Mesenchymal stem cell (in vitro differentiated cells and primary cell): ENCODE data around the gene SLC5A9.

ENCODE experiments used
- DNase-seq: peaks from one replicate; pipeline ENCODE4 v3.0.0-alpha.2; 2013
- H2AFZ ChIP-seq: one replicate; pipeline ENCODE4 v1.6.1; 2013; ENCODE audit warnings: low read depth, mild to moderate bottlenecking, control low read depth, inconsistent platforms, low read length, moderate library complexity
- H2AK5ac ChIP-seq: 2 replicates; pipeline ENCODE4 v1.6.1; 2013; ENCODE audit warnings: low read length, moderate library complexity, mild to moderate bottlenecking, inconsistent platforms; ENCODE audit not compliant: severe bottlenecking
- H2BK120ac ChIP-seq: one replicate; pipeline ENCODE4 v1.6.1; 2013; ENCODE audit warnings: low read depth, mild to moderate bottlenecking, inconsistent platforms, low read length, moderate library complexity
- H2BK12ac ChIP-seq, 2 experiments: one replicate each; pipeline ENCODE4 v1.6.1; 2013; ENCODE audit warnings: inconsistent platforms in 2 of 2, low read length in 2 of 2, mild to moderate bottlenecking in 2 of 2, moderate library complexity in 2 of 2, control low read depth in 1 of 2
- H2BK15ac ChIP-seq: one replicate; pipeline ENCODE4 v1.6.1; 2013; ENCODE audit warnings: mild to moderate bottlenecking, low read depth, inconsistent platforms; ENCODE audit not compliant: poor library complexity, severe bottlenecking
- H2BK5ac ChIP-seq: 2 replicates; pipeline ENCODE4 v1.6.1; 2013; ENCODE audit warnings: low read depth, mild to moderate bottlenecking, low read length, control low read depth, inconsistent platforms; ENCODE audit not compliant: poor library complexity, severe bottlenecking
- H3K14ac ChIP-seq, 2 experiments: one replicate each; pipeline ENCODE4 v1.6.1; 2013; ENCODE audit warnings: inconsistent platforms in 2 of 2, low read length in 2 of 2, control low read depth in 1 of 2, mild to moderate bottlenecking in 1 of 2, moderate library complexity in 1 of 2
- H3K18ac ChIP-seq, 2 experiments: one replicate each; pipeline ENCODE4 v1.6.1; 2013; ENCODE audit warnings: inconsistent platforms in 2 of 2, low read length in 2 of 2, control low read depth in 1 of 2, low read depth in 1 of 2, mild to moderate bottlenecking in 1 of 2
- H3K23ac ChIP-seq, 2 experiments: one replicate each; pipeline ENCODE4 v1.6.1; 2013; ENCODE audit warnings: inconsistent platforms in 2 of 2, low read length in 2 of 2, mild to moderate bottlenecking in 2 of 2, moderate library complexity in 2 of 2, control low read depth in 1 of 2
- H3K27ac ChIP-seq: 2 replicates; pipeline ENCODE4 v1.5.1; 2013; ENCODE audit warnings: mild to moderate bottlenecking, moderate library complexity, low read length, control low read depth, inconsistent platforms; ENCODE audit not compliant: poor library complexity, severe bottlenecking
- H3K27me3 ChIP-seq, 2 experiments: 2 replicates each; pipeline versions ENCODE4 v1.6.1 to v1.7.0; 2013; ENCODE audit warnings: low read length in 2 of 2, mild to moderate bottlenecking in 2 of 2, moderate library complexity in 2 of 2, control low read depth in 1 of 2, inconsistent platforms in 1 of 2; ENCODE audit not compliant: control insufficient read depth in 1 of 2, insufficient read depth in 1 of 2
- H3K36me3 ChIP-seq, 2 experiments: 2 replicates each; pipeline versions ENCODE4 v1.6.1 to v1.7.0; 2013; ENCODE audit warnings: low read length in 2 of 2, control low read depth in 1 of 2, inconsistent platforms in 1 of 2, low read depth in 1 of 2, mild to moderate bottlenecking in 1 of 2; ENCODE audit not compliant: insufficient read depth in 2 of 2, control insufficient read depth in 1 of 2
- H3K4ac ChIP-seq, 2 experiments: one replicate each; pipeline ENCODE4 v1.6.1; 2013; ENCODE audit warnings: inconsistent platforms in 2 of 2, low read length in 2 of 2, mild to moderate bottlenecking in 2 of 2, moderate library complexity in 2 of 2, control low read depth in 1 of 2, low read depth in 1 of 2
- H3K4me1 ChIP-seq: 2 replicates; pipeline ENCODE4 v1.6.1; 2013; ENCODE audit warnings: low read depth, low read length, control low read depth; ENCODE audit not compliant: control insufficient read depth, insufficient read depth
- H3K4me2 ChIP-seq: 2 replicates; pipeline ENCODE4 v1.6.1; 2013; ENCODE audit warnings: low read length, mild to moderate bottlenecking, inconsistent platforms; ENCODE audit not compliant: poor library complexity, severe bottlenecking
- H3K4me3 ChIP-seq, 2 experiments: 2 replicates each; pipeline versions ENCODE4 v1.5.1 to v1.7.0; 2013; ENCODE audit warnings: low read length in 2 of 2, mild to moderate bottlenecking in 2 of 2, control low read depth in 1 of 2, low read depth in 1 of 2; ENCODE audit not compliant: insufficient read depth in 1 of 2
- H3K79me1 ChIP-seq: replicated peaks from 2 replicates; pipeline ENCODE4 v1.6.1; 2013; ENCODE audit warnings: mild to moderate bottlenecking, control low read depth, low read length, inconsistent platforms; ENCODE audit not compliant: poor library complexity, severe bottlenecking
- H3K9ac ChIP-seq: 2 replicates; pipeline ENCODE4 v1.7.0; 2013; ENCODE audit warnings: mild to moderate bottlenecking, low read length, moderate library complexity
- H3K9me3 ChIP-seq: 2 replicates; pipeline ENCODE4 v1.7.0; 2013; ENCODE audit warnings: mild to moderate bottlenecking, low read length; ENCODE audit not compliant: control insufficient read depth
- H4K8ac ChIP-seq: one replicate; pipeline ENCODE4 v1.6.1; 2013; ENCODE audit warnings: inconsistent platforms, mild to moderate bottlenecking, low read length, moderate library complexity
- H4K91ac ChIP-seq: one replicate; pipeline ENCODE4 v1.6.1; 2013; ENCODE audit warnings: mild to moderate bottlenecking, low read length, inconsistent platforms
- WGBS: methylation state at CpG from one replicate; pipeline ENCODE4 v1.1.7; 2013; ENCODE audit warnings: mixed read lengths; 5-methylcytosine and 5-hydroxymethylcytosine counted together

Gene SLC5A9

GRCh38 chr1:48207131-48207530, 15.4 kb upstream of the SLC5A9 start:
- Histone ChIP-seq H3K27ac (no peak overlapping the region), H2BK120ac (no peak overlapping the region), H3K4me1 (no peaks in the 10 kb centered on the region), H2AK5ac (no peak overlapping the region), H3K23ac (no peak overlapping the region), H3K27me3 (peaks cover 0 to 42% of the 10 kb centered on the region in 2 experiments), H3K18ac (no peak overlapping the region), H2BK12ac (no peak overlapping the region), H3K4me3 (no peak overlapping the region), H3K9ac (no peak overlapping the region), H3K9me3 (no peaks in the 10 kb centered on the region), H2BK15ac (no peak overlapping the region), H3K4ac (no peak overlapping the region), H3K36me3 (no peaks in the 10 kb centered on the region), H3K4me2 (no peak overlapping the region), H3K14ac (no peak overlapping the region), H4K91ac (no peak overlapping the region), H4K8ac (no peak overlapping the region), H2BK5ac (no peak overlapping the region), H3K79me1 (no peaks in the 10 kb centered on the region), H2AFZ (no peak overlapping the region)
- DNase-seq = no peak
- WGBS = 59% methylated on average over 2 of the region's 3 CpGs

- Histone ChIP-seq H3K79me1 (no peaks in the 10 kb centered on the region), H2AFZ (no peak overlapping the region), H2BK12ac (no peak overlapping the region), H4K8ac (no peak overlapping the region), H2BK120ac (no peak overlapping the region), H2BK5ac (no peak overlapping the region), H3K18ac (no peak overlapping the region), H3K4me1 (no peaks in the 10 kb centered on the region), H3K4ac (no peak overlapping the region), H3K9me3 (no peaks in the 10 kb centered on the region), H3K36me3 (no peaks in the 10 kb centered on the region), H2BK15ac (no peak overlapping the region), H3K14ac (no peak overlapping the region), H3K4me2 (no peak overlapping the region), H3K27ac (no peak overlapping the region), H3K9ac (no peak overlapping the region), H2AK5ac (no peak overlapping the region), H3K23ac (no peak overlapping the region), H3K27me3 (peaks cover 0 to 42% of the 10 kb centered on the region in 2 experiments), H4K91ac (no peak overlapping the region), H3K4me3 (no peak overlapping the region)
- no peak for DNase-seq
- WGBS = 91% methylated on average over 3 of the region's 3 CpGs
These were observed 14.9 kb upstream of the SLC5A9 start for GRCh38 chr1:48207536-48208075.

DNA sequence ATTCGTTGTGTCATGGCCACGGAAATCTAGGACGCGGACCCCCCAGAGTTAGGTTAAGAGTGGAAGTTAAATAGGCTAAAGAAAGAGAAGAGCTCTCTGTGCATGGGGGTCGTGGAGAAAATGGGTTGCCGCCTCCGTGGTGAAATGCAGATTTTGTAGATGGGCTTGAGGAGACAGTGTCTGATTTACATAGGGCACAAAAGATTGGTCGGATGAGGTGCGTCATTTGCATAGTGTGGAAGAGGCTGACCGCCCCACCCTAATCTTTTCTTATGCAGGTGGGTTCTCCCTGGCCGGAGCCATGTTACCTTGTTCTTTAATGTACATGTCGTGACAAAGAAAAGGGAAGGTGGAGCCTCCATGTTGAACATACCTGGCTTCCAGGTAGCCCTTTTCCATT, 14.3 kb upstream of the SLC5A9 start:
- no peaks in the 10 kb centered on the region for H3K9me3 ChIP-seq
- no peak overlapping the region for H4K91ac ChIP-seq
- H3K36me3 ChIP-seq = no peaks in the 10 kb centered on the region
- 67% methylated on average over 12 of the region's 12 CpGs for WGBS
- H3K27me3 ChIP-seq = peaks cover 0 to 40% of the 10 kb centered on the region in 2 experiments
- no peak for DNase-seq
- no peak overlapping the region for H3K18ac ChIP-seq
- H3K14ac ChIP-seq = no peak overlapping the region
- no peak overlapping the region for H2AFZ ChIP-seq
- H3K4me2 ChIP-seq = no peak overlapping the region
- no peaks in the 10 kb centered on the region for H3K79me1 ChIP-seq
- H3K27ac ChIP-seq = no peak overlapping the region
- no peaks in the 10 kb centered on the region for H3K4me1 ChIP-seq
- no peak overlapping the region for H3K9ac ChIP-seq
- no peak overlapping the region for H3K4ac ChIP-seq
- no peak overlapping the region for H2AK5ac ChIP-seq
- no peak overlapping the region for H2BK12ac ChIP-seq
- no peak overlapping the region for H2BK120ac ChIP-seq
- no peak overlapping the region for H3K4me3 ChIP-seq
- H3K23ac ChIP-seq = no peak overlapping the region
- H2BK5ac ChIP-seq = no peak overlapping the region
- no peak overlapping the region for H4K8ac ChIP-seq
- H2BK15ac ChIP-seq = no peak overlapping the region

- no peak overlapping the region for H2BK15ac ChIP-seq
- H3K23ac ChIP-seq = no peak overlapping the region
- no peak overlapping the region for H4K91ac ChIP-seq
- no peaks in the 10 kb centered on the region for H3K4me1 ChIP-seq
- H2AK5ac ChIP-seq = no peak overlapping the region
- no peak for DNase-seq
- H4K8ac ChIP-seq = no peak overlapping the region
- H3K27ac ChIP-seq = no peak overlapping the region
- H2BK5ac ChIP-seq = no peak overlapping the region
- H3K79me1 ChIP-seq = no peaks in the 10 kb centered on the region
- no peak overlapping the region for H3K18ac ChIP-seq
- H3K4me2 ChIP-seq = no peak overlapping the region
- no peak overlapping the region for H2BK120ac ChIP-seq
- H3K4ac ChIP-seq = no peak overlapping the region
- H3K36me3 ChIP-seq = no peaks in the 10 kb centered on the region
- H3K9ac ChIP-seq = no peak overlapping the region
- H3K4me3 ChIP-seq = no peak overlapping the region
- H3K9me3 ChIP-seq = no peaks in the 10 kb centered on the region
- no peak overlapping the region for H2AFZ ChIP-seq
- H3K27me3 ChIP-seq = peaks cover 0 to 41% of the 10 kb centered on the region in 2 experiments
- WGBS = 95% methylated on average over 4 of the region's 4 CpGs
- no peak overlapping the region for H3K14ac ChIP-seq
- H2BK12ac ChIP-seq = no peak overlapping the region
These were observed 13.9 kb upstream of the SLC5A9 start for GRCh38 chr1:48208652-48209051.
